SK-N-SH treated with all-trans-retinoic acid at 6 μM for 48 hours (cell line): ENCODE data around the gene ENO4.

Experiments used
- ATAC-seq: fragments of 200-7000 bp; cut with Tn5 transposase; 3 replicates; pipeline ENCODE4 v1.9.1; 2020; ENCODE audit warnings: mild to moderate bottlenecking, moderate library complexity
- ARNTL ChIP-seq: fragments of 450-650 bp; formaldehyde crosslinking; IDR thresholded peaks from 2 replicates; pipeline ENCODE4 v1.5.0; 2020; ENCODE audit warnings: low read depth, mild to moderate bottlenecking, moderate library complexity, borderline replicate concordance
- BACH2 ChIP-seq: fragments of 250-450 bp; sonication (Bioruptor Pico); IDR thresholded peaks from 2 replicates; pipeline ENCODE4 v1.9.0; 2021; ENCODE audit warnings: mild to moderate bottlenecking, borderline replicate concordance
- CREB5 ChIP-seq: fragments of 250-450 bp; sonication (Bioruptor Pico); IDR thresholded peaks from 2 replicates; pipeline ENCODE4 v1.5.1; 2020; ENCODE audit warnings: low read depth, mild to moderate bottlenecking, moderate library complexity
- CSDC2 ChIP-seq: fragments of 250-450 bp; sonication (Bioruptor Pico); IDR thresholded peaks from 2 replicates; pipeline ENCODE4 v1.5.0; 2020; ENCODE audit warnings: mild to moderate bottlenecking, moderate library complexity
- CSRNP3 ChIP-seq: fragments of 250-450 bp; sonication (Bioruptor Pico); IDR thresholded peaks from 2 replicates; pipeline ENCODE4 v1.5.1; 2021; ENCODE audit warnings: mild to moderate bottlenecking, moderate library complexity
- ESRRG ChIP-seq: fragments of 250-450 bp; sonication (Bioruptor Pico); IDR thresholded peaks from 2 replicates; pipeline ENCODE4 v1.6.1; 2021; ENCODE audit warnings: mild to moderate bottlenecking
- ISL1 ChIP-seq: fragments of 250-450 bp; sonication (Bioruptor Pico); IDR thresholded peaks from 2 replicates; pipeline ENCODE4 v2.1.2; 2022; ENCODE audit warnings: mild to moderate bottlenecking, moderate library complexity
- OSR1 ChIP-seq: fragments of 250-450 bp; sonication (Bioruptor Pico); IDR thresholded peaks from 2 replicates; pipeline ENCODE4 v1.8.0; 2022; ENCODE audit warnings: moderate library complexity, mild to moderate bottlenecking, inconsistent platforms
- PPARA ChIP-seq: fragments of 250-450 bp; sonication (Bioruptor Pico); IDR thresholded peaks from 2 replicates; pipeline ENCODE4 v1.5.0; 2020; ENCODE audit warnings: mild to moderate bottlenecking, borderline replicate concordance
- RARB ChIP-seq: fragments of 250-450 bp; sonication (Bioruptor Pico); IDR thresholded peaks from 2 replicates; pipeline ENCODE4 v1.8.0; 2021; ENCODE audit warnings: mild to moderate bottlenecking, moderate library complexity
- SNAI2 ChIP-seq: fragments of 250-450 bp; sonication (Bioruptor Pico); IDR thresholded peaks from 2 replicates; pipeline ENCODE4 v1.5.0; 2020; ENCODE audit warnings: mild to moderate bottlenecking, moderate library complexity
- TCF4 ChIP-seq: fragments of 250-450 bp; sonication (Bioruptor Pico); IDR thresholded peaks from 2 replicates; pipeline ENCODE4 v1.8.0; 2021; ENCODE audit warnings: mild to moderate bottlenecking, moderate library complexity, borderline replicate concordance
- TOX ChIP-seq: fragments of 250-450 bp; sonication (Bioruptor Pico); IDR thresholded peaks from 2 replicates; pipeline ENCODE4 v1.8.0; 2021; ENCODE audit warnings: mild to moderate bottlenecking, moderate library complexity, borderline replicate concordance
- TSHZ2 ChIP-seq: fragments of 250-450 bp; sonication (Bioruptor Pico); IDR thresholded peaks from 2 replicates; pipeline ENCODE4 v1.5.0; 2020; ENCODE audit warnings: mild to moderate bottlenecking, moderate library complexity
- ZC3H10 ChIP-seq: fragments of 250-450 bp; sonication (Bioruptor Pico); IDR thresholded peaks from 2 replicates; pipeline ENCODE4 v1.5.1; 2021; ENCODE audit warnings: mild to moderate bottlenecking, moderate library complexity
- ZFP3 ChIP-seq: fragments of 250-450 bp; sonication (Bioruptor Pico); IDR thresholded peaks from 2 replicates; pipeline ENCODE4 v1.5.0; 2020; ENCODE audit warnings: mild to moderate bottlenecking, moderate library complexity
- ZFP30 ChIP-seq: fragments of 450-650 bp; formaldehyde crosslinking; IDR thresholded peaks from 2 replicates; pipeline ENCODE4 v1.5.0; 2022; ENCODE audit warnings: mild to moderate bottlenecking, moderate library complexity
- ZNF565 ChIP-seq: fragments of 450-650 bp; formaldehyde crosslinking; conservative IDR thresholded peaks from 2 replicates; pipeline ENCODE4 v1.5.0; 2020; ENCODE audit warnings: low read depth, mild to moderate bottlenecking, moderate library complexity
- ZNF70 ChIP-seq: fragments of 450-650 bp; formaldehyde crosslinking; IDR thresholded peaks from 2 replicates; pipeline ENCODE4 v1.5.0; 2020; ENCODE audit warnings: mild to moderate bottlenecking, moderate library complexity
- ZNF8 ChIP-seq: fragments of 450-650 bp; formaldehyde crosslinking; IDR thresholded peaks from 2 replicates; pipeline ENCODE4 v1.5.0; 2020; ENCODE audit warnings: mild to moderate bottlenecking, moderate library complexity

The ENO4 gene

GRCh38 chr10:116849248-116850057, at the start of gene ENO4:
TSS of gene ENO4 (plus strand) at chr10:116849499. CDS start at chr10:116849567, 68 bp downstream.
- no peak for TF ChIP-seq ESRRG (CRISPR knock-in tag)
- no peak for TF ChIP-seq CREB5 (CRISPR knock-in tag)
- TF ChIP-seq ZFP3 (CRISPR knock-in tag), result no peak
- TF ChIP-seq TSHZ2 (CRISPR knock-in tag), result no peak
- TF ChIP-seq SNAI2 (CRISPR knock-in tag), result no peak
- no peak for TF ChIP-seq ZFP30 (CRISPR knock-in tag)
- no peak for TF ChIP-seq CSDC2 (CRISPR knock-in tag)
- no peak for TF ChIP-seq RARB (CRISPR knock-in tag)
- TF ChIP-seq PPARA (CRISPR knock-in tag), result no peak
- no peak for TF ChIP-seq ARNTL (CRISPR knock-in tag)
- ATAC-seq, result peak; percentile 94

- no peak for ATAC-seq
- TF ChIP-seq PPARA (CRISPR knock-in tag) (no peak), TCF4 (CRISPR knock-in tag) (no peak), RARB (CRISPR knock-in tag) (no peak), ZFP3 (CRISPR knock-in tag) (no peak), TSHZ2 (CRISPR knock-in tag) (no peak), ZNF565 (CRISPR knock-in tag) (no peak), CSRNP3 (CRISPR knock-in tag) (no peak), ZNF8 (CRISPR knock-in tag) (no peak), ESRRG (CRISPR knock-in tag) (no peak), CSDC2 (CRISPR knock-in tag) (no peak), BACH2 (no peak), ZNF70 (no peak)
- TF ChIP-seq, all 23 proteins: peak for 0
These were observed 48.9 kb upstream of the ENO4 start for GRCh38 chr10:116800286-116800929.

GRCh38 chr10:116801658-116802057, 47.6 kb upstream of the ENO4 start:
- no peak for ATAC-seq
- TF ChIP-seq ARNTL (CRISPR knock-in tag) (no peak), BACH2 (no peak), OSR1 (CRISPR knock-in tag) (no peak), TOX (no peak), CREB5 (CRISPR knock-in tag) (no peak), ISL1 (CRISPR knock-in tag) (no peak), ZNF565 (CRISPR knock-in tag) (no peak), TSHZ2 (CRISPR knock-in tag) (no peak), SNAI2 (CRISPR knock-in tag) (no peak), ZC3H10 (CRISPR knock-in tag) (no peak), ZNF8 (CRISPR knock-in tag) (no peak), ZFP3 (CRISPR knock-in tag) (no peak), ZNF70 (no peak), ESRRG (CRISPR knock-in tag) (no peak), CSDC2 (CRISPR knock-in tag) (no peak)
